Right forelimb (tissue), 1 donor: Measurements from ENCODE around the gene CUEDC1.

ENCODE experiments used
- DNase-seq: peaks from one replicate; pipeline ENCODE4 v3.0.0-alpha.2; 2018

Gene CUEDC1

GRCh38 chr17:57892820-57893595 lies 62.2 kb downstream of the CUEDC1 start:
- peak; percentile 94 for DNase-seq

DNA sequence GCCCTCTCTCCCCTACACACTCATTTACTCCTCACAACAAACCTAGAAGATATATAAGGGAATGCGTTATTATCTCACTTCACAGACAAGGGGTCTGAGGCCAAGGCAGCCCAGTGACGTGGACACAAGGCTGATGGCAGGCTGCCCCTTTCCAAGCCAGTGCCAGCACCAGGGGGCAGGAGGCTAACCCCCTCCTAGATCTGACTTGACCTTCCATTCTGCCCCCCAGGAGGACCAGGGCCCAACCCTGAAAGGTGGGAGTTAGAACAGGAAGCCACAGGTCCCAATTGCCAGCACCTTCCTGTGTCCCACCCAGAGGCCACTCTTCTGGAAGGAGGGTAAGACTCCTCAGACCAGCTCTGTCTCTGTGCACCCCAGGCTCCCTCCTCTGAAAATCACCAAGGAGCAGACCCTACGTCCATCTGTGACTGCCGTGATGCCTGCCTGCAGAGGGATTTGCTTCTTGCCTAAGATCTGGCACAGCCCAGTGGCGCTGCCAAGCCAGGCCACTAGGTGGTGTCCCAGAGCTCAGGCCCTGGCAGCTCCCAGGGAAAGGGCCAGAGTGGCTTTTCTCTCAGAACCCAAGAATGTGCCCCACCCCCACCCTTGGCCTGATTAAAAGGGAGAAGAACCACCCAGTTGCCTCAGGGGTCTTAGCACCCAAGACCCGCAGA lies 62.9 kb downstream of the CUEDC1 start:
- DNase-seq: peak; percentile 91

- no peak for DNase-seq
These were observed 64.4 kb downstream of the CUEDC1 start for GRCh38 chr17:57890857-57891232.

- no peak for DNase-seq
These were observed 65.0 kb downstream of the CUEDC1 start for GRCh38 chr17:57889892-57890856.

GRCh38 chr17:57889252-57889651 lies 66.0 kb downstream of the CUEDC1 start:
- no peak for DNase-seq

- no peak for DNase-seq
These were observed 66.6 kb downstream of the CUEDC1 start for GRCh38 chr17:57888311-57889216.

GRCh38 chr17:57887161-57887560 lies 68.1 kb downstream of the CUEDC1 start:
- DNase-seq: no peak

DNA sequence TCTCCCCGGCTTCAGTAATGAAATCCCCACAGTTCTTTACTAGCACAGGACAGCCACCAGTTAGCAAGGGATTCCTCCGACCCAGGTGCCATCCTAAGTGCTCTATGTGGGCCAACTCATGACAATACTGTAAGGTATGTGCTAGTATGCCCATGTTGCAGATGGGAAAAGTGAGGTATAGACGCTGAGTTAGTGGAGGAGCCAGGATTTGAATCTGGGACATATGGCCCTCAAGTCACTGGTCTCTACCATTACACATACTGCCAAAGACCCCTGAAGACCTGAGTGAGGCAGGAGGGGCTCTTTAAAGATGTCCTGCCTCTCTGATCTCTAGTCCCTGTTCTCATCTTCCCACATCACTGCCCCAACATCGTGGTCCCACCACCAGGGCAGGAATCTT lies 69.2 kb downstream of the CUEDC1 start:
- DNase-seq: no peak

DNA sequence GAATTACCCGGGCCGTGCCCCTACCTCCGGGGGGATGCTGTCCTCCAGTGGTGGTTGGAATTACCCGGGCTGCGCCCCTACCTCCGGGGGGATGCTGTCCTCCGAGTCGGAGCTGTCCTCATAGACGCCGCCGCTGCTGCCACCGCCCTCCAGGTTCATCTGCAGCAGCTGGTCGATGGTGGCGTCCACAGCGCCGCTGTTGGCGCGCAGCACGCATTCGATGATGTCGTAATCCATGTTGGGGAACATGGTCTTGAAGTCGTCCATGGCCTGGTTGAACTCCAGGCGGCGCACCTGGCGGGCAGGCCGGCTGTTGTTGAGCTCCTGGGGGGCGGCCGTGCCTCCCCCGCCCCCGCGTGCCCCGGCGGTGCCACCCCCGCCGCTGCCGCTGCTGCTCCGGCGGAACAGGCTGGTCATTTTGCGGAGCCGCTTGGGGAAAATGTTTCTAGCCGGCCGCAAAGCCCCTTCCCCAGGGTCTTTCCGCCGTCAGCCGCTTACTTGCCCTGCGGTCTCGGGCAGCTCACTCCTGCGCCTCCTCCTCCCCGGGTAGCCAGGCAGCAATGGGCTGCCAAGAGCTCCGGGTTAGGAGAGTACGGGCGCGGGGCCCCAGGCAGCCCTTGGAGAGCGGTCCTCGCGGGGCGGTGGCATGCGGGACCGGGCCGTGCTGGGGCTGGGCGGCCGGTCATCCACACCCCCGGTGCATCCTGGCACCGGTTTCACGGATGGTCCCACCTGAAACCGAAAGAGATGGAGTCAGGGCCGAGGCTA lies 69.9 kb downstream of the CUEDC1 start:
- DNase-seq: no peak

DNA sequence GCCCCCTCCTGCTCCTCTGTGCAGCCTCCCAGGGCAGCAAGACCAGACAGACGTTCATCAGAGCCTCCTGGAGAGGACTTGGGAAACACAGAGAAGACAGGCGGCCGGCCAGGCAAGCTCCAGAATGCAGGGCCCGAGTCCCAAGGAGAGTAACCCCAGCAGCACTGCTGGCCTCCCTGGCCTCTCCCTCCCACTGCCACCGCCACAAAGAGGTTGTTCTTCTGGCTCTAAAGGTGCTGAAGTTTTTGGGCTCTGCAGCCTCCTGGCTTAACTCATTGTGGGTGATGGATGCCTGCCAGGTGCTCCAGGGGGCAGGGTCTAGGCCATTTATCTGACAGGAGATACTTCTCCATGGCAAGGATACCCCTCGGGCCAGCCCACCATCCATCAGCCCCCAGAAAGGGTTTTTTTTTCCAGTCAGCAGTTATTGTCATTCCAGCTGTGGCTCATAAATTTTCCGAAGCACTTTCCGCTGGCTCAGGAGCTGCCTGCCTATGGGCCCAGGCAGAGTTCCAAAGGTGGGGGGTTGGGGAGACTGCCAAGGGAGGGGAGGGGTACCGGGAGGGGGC lies 73.3 kb downstream of the CUEDC1 start:
- peak; percentile 86 for DNase-seq

GRCh38 chr17:57881143-57881542 lies 74.1 kb downstream of the CUEDC1 start:
- DNase-seq: peak; percentile 82

- DNase-seq: no peak
These were observed 75.1 kb downstream of the CUEDC1 start for GRCh38 chr17:57880086-57880456.

GRCh38 chr17:57879437-57880085 lies 75.7 kb downstream of the CUEDC1 start:
- DNase-seq: no peak

GRCh38 chr17:57877803-57878377 lies 77.3 kb downstream of the CUEDC1 start:
- no peak for DNase-seq

- DNase-seq: no peak
These were observed 78.4 kb downstream of the CUEDC1 start for GRCh38 chr17:57876866-57877237.

GRCh38 chr17:57876023-57876865 lies 79.0 kb downstream of the CUEDC1 start:
- DNase-seq: no peak

- DNase-seq: peak; percentile 96
These were observed 79.8 kb downstream of the CUEDC1 start for GRCh38 chr17:57875290-57876022.
